Activated naive CD4-positive, alpha-beta T cell treated with Interleukin-2 at 50 U/mL for 16 hours (primary cell): Measurements from ENCODE around the gene GRK2.
"Not testable (repeated sequence)": the region's sequence is repeated elsewhere in the genome, so short reads cannot be mapped to it uniquely, and the experiment has no call there.

Experiments
- DNase-seq: peaks from one replicate; pipeline ENCODE4 v3.0.0-alpha.2; 2020

GRK2 gene

GRCh38 chr11:67317205-67317887, 51.1 kb downstream of the GRK2 start:
- DNase-seq: peak; percentile 98

GRCh38 chr11:67317888-67318555, 51.7 kb downstream of the GRK2 start:
- DNase-seq: no peak

GRCh38 chr11:67318876-67319275, 52.6 kb downstream of the GRK2 start:
- not testable (repeated sequence) for DNase-seq

GRCh38 chr11:67320011-67320410, 53.7 kb downstream of the GRK2 start:
- DNase-seq: no peak

GRCh38 chr11:67320691-67321090, 54.4 kb downstream of the GRK2 start:
- DNase-seq: no peak

GRCh38 chr11:67321313-67321871, 55.1 kb downstream of the GRK2 start:
- DNase-seq: no peak

GRCh38 chr11:67322049-67322448, 55.8 kb downstream of the GRK2 start:
- DNase-seq: no peak

- DNase-seq: no peak
Observed at GRCh38 chr11:67323526-67323925, 57.3 kb downstream of the GRK2 start.

- no peak for DNase-seq
Observed at GRCh38 chr11:67332081-67332691, 65.9 kb downstream of the GRK2 start.
